ENCODE measurements around the gene PRDM16. TPM values are rescaled to one million over a fixed set of nuclear protein-coding genes. Genes with fewer than 3 reads are reported as not detected.

PRDM16 gene
- total RNA-seq, 1 donor from 2014 or later: 18.3 TPM

GRCh38 chr1:3217979-3218679, 149.1 kb downstream of the PRDM16 start:
- H3K27ac Mint-ChIP-seq (ENCODE audit: unreplicated experiment): peak overlapping the region; percentile 51
- H3K9me3 Mint-ChIP-seq (ENCODE audit: low read depth): no peaks in the 10 kb centered on the region
- no peak for DNase-seq (ENCODE audit: low spot score)
- H3K27me3 Mint-ChIP-seq (ENCODE audit: low read depth): peaks cover 4% of the 10 kb centered on the region
- H3K4me3 Mint-ChIP-seq (ENCODE audit: unreplicated experiment): no peak overlapping the region
- no peak for TF ChIP-seq CTCF (IDR thresholded peaks at IDR 0.05)
- H3K36me3 Mint-ChIP-seq (ENCODE audit: low read depth): no peaks in the 10 kb centered on the region
- peaks cover 22% of the 10 kb centered on the region for H3K4me1 Mint-ChIP-seq (ENCODE audit: low read depth)

GRCh38 chr1:3219005-3219790, 150.2 kb downstream of the PRDM16 start:
- no peak for DNase-seq (ENCODE audit: low spot score)
- peaks cover 22% of the 10 kb centered on the region for H3K4me1 Mint-ChIP-seq (ENCODE audit: low read depth)
- peak overlapping the region; percentile 45 for H3K4me3 Mint-ChIP-seq (ENCODE audit: unreplicated experiment)
- no peaks in the 10 kb centered on the region for H3K36me3 Mint-ChIP-seq (ENCODE audit: low read depth)
- TF ChIP-seq CTCF (IDR thresholded peaks at IDR 0.05): no peak
- H3K27me3 Mint-ChIP-seq (ENCODE audit: low read depth): peaks cover 7% of the 10 kb centered on the region
- no peaks in the 10 kb centered on the region for H3K9me3 Mint-ChIP-seq (ENCODE audit: low read depth)
- peak overlapping the region; percentile 80 for H3K27ac Mint-ChIP-seq (ENCODE audit: unreplicated experiment)

- H3K27ac Mint-ChIP-seq (ENCODE audit: unreplicated experiment): peak overlapping the region; percentile 80
- H3K36me3 Mint-ChIP-seq (ENCODE audit: low read depth): peaks cover 2% of the 10 kb centered on the region
- H3K4me3 Mint-ChIP-seq (ENCODE audit: unreplicated experiment): no peak overlapping the region
- DNase-seq (ENCODE audit: low spot score): no peak
- H3K4me1 Mint-ChIP-seq (ENCODE audit: low read depth): peaks cover 22% of the 10 kb centered on the region
- TF ChIP-seq CTCF (IDR thresholded peaks at IDR 0.05): no peak
- peaks cover 13% of the 10 kb centered on the region for H3K27me3 Mint-ChIP-seq (ENCODE audit: low read depth)
- no peaks in the 10 kb centered on the region for H3K9me3 Mint-ChIP-seq (ENCODE audit: low read depth)
Observed at GRCh38 chr1:3219791-3220467, 150.9 kb downstream of the PRDM16 start.

- peaks cover 16% of the 10 kb centered on the region for H3K27me3 Mint-ChIP-seq (ENCODE audit: low read depth)
- peaks cover 22% of the 10 kb centered on the region for H3K4me1 Mint-ChIP-seq (ENCODE audit: low read depth)
- no peak overlapping the region for H3K4me3 Mint-ChIP-seq (ENCODE audit: unreplicated experiment)
- DNase-seq (ENCODE audit: low spot score): no peak
- no peak overlapping the region for H3K27ac Mint-ChIP-seq (ENCODE audit: unreplicated experiment)
- H3K36me3 Mint-ChIP-seq (ENCODE audit: low read depth): peaks cover 5% of the 10 kb centered on the region
- H3K9me3 Mint-ChIP-seq (ENCODE audit: low read depth): no peaks in the 10 kb centered on the region
- no peak for TF ChIP-seq CTCF (IDR thresholded peaks at IDR 0.05)
Observed at GRCh38 chr1:3221112-3222041, 152.4 kb downstream of the PRDM16 start.
